ENCODE data around the gene RASGRP1. TPM values are rescaled to one million over a fixed set of nuclear protein-coding genes. Genes with fewer than 3 reads are reported as not detected.

The RASGRP1 gene
- total RNA-seq, 1 experiment from 2014 or later = 0.39 TPM

DNA sequence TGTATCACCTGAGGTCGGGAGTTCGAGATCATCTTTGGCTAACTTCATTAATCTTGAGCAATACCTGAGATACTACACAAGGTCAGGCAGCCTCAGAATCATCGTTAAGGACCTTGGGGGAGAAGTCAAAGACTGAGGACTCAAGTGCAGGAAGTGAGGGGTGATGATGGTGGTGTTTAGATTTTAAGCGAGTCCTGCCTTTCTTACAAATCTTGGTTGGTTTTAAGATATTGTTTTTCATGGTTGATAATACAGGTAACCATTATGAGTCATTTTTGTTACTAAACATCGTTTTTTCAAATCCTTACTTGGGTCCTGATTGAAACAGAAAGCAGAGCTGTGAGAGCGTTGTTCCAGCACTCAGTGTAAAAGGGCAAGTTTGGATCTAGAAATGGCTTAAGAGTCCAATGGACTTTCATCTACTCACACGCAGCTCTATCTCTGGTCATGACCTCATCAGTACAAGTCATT lies 4.1 kb downstream of the RASGRP1 start:
- no peak overlapping the region for H3K4me3 ChIP-seq
- ChIA-PET CTCF (no interaction called here), POLR2A (ENCODE audit: unreplicated experiment) (no interaction called here)
- H3K9me2 ChIP-seq (ENCODE audit: insufficient read depth) = no peaks in the 10 kb centered on the region
- H3K36me3 ChIP-seq (ENCODE audit: low read depth) = no peaks in the 10 kb centered on the region
- no peak for DNase-seq
- no peaks in the 10 kb centered on the region for H3K4me1 ChIP-seq (replicated peaks; ENCODE audit: insufficient read depth)
- no peak overlapping the region for H2AFZ ChIP-seq
- H3K9me3 ChIP-seq (ENCODE audit: insufficient read depth, low read depth) = no peaks in the 10 kb centered on the region
- H3K4me2 ChIP-seq = no peak overlapping the region
- TF ChIP-seq EZH2 (IDR thresholded peaks at IDR 0.05; ENCODE audit: low read depth) = no peak
- TF ChIP-seq, protein P1, sequence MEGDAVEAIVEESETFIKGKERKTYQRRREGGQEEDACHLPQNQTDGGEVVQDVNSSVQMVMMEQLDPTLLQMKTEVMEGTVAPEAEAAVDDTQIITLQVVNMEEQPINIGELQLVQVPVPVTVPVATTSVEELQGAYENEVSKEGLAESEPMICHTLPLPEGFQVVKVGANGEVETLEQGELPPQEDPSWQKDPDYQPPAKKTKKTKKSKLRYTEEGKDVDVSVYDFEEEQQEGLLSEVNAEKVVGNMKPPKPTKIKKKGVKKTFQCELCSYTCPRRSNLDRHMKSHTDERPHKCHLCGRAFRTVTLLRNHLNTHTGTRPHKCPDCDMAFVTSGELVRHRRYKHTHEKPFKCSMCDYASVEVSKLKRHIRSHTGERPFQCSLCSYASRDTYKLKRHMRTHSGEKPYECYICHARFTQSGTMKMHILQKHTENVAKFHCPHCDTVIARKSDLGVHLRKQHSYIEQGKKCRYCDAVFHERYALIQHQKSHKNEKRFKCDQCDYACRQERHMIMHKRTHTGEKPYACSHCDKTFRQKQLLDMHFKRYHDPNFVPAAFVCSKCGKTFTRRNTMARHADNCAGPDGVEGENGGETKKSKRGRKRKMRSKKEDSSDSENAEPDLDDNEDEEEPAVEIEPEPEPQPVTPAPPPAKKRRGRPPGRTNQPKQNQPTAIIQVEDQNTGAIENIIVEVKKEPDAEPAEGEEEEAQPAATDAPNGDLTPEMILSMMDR (conservative IDR thresholded peaks at IDR 0.05) = no peak
- intact Hi-C loops (cut with micrococcal nuclease; ENCODE audit: unreplicated experiment) = loop anchor here (5.0 to 10.0 kb wide), 2 partner anchors 86 to 142 kb away; no protein-coding TSS in a partner anchor
- no TSS peak for BruUV-seq (replicated peaks)
- no peak overlapping the region for H3K27ac ChIP-seq
- H4K20me1 ChIP-seq (ENCODE audit: insufficient read depth) = no peaks in the 10 kb centered on the region
- no peaks in the 10 kb centered on the region for H3K27me3 ChIP-seq (ENCODE audit: insufficient read depth, low read depth)
- no peaks in the 10 kb centered on the region for H3F3A ChIP-seq (ENCODE audit: insufficient read depth, low read depth)
- H3K79me2 ChIP-seq (ENCODE audit: low read depth) = no peaks in the 10 kb centered on the region

DNA sequence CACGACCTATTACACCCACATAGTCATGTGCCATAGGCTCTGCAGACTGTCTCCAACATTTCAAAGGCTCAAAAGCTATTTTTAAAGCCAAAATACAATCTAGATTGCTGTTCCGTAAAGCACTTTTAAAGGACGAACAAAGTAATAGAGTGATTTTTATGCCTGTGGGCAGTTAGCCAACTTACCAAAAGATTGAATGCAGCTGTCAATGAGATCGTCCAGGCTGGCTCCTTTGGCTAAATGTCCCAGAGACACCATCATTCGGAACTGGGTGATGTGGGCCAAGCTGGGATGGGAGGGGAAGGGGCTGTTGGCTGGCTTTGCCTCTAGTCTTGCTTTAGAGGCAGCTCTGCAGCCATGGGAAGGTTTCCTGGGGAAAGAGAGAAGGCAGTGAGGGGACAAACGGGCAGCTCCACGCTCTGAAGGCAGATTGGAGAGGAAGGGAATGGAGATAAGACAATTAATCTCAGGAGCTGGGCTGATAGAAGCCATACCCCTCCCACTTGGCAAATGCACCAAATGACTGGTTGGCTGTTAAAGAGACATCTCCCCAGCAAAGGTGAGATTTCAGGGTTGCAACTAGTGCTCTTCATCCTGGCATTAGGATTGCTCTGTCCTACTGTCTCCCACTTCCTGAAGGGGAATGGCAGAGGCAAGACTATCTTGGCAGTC lies 4.8 kb downstream of the RASGRP1 start:
- Histone ChIP-seq H3K79me2 (ENCODE audit: low read depth) (no peaks in the 10 kb centered on the region), H3K9me2 (ENCODE audit: insufficient read depth) (no peaks in the 10 kb centered on the region), H4K20me1 (ENCODE audit: insufficient read depth) (no peaks in the 10 kb centered on the region), H3K27me3 (ENCODE audit: insufficient read depth, low read depth) (no peaks in the 10 kb centered on the region), H3K4me3 (no peak overlapping the region), H3K27ac (no peak overlapping the region), H3F3A (ENCODE audit: insufficient read depth, low read depth) (no peaks in the 10 kb centered on the region), H3K4me1 (replicated peaks; ENCODE audit: insufficient read depth) (no peaks in the 10 kb centered on the region), H3K9me3 (ENCODE audit: insufficient read depth, low read depth) (no peaks in the 10 kb centered on the region), H3K36me3 (ENCODE audit: low read depth) (no peaks in the 10 kb centered on the region), H3K4me2 (no peak overlapping the region), H2AFZ (no peak overlapping the region)
- no TSS peak for BruUV-seq (replicated peaks)
- TF ChIP-seq, protein P1 (conservative IDR thresholded peaks at IDR 0.05) = no peak
- no peak for TF ChIP-seq EZH2 (IDR thresholded peaks at IDR 0.05; ENCODE audit: low read depth)
- CTCF ChIA-PET = interaction anchor here (0.6 kb wide), 1 partner anchor 1677 kb away, joined by 15 read pairs; no protein-coding TSS in a partner anchor
- intact Hi-C loops (cut with micrococcal nuclease; ENCODE audit: unreplicated experiment) = loop anchor here (5.0 to 10.0 kb wide), 2 partner anchors 85 to 143 kb away; no protein-coding TSS in a partner anchor
- no peak for DNase-seq
- POLR2A ChIA-PET (ENCODE audit: unreplicated experiment) = no interaction called here

DNA sequence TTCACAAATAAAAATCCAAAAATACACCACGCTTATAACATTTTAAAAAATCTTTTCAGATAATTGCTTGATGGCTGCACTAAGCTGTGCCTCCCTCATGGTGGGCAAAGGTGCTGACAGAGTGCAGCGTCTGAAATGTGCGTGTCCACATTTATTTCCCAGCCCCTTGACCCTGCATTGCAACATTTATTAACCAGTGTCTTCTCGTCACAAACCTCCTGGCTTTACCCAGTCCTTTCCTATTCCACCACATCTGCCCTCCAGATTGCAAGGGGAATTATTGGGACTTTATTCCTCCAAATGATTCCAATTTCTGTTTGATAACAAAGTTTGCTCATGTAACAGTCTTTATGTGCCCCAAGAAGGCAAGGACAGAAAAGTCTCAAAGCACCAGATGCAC lies 5.5 kb downstream of the RASGRP1 start:
- CTCF ChIA-PET = no interaction called here
- no peaks in the 10 kb centered on the region for H3K4me1 ChIP-seq (replicated peaks; ENCODE audit: insufficient read depth)
- POLR2A ChIA-PET (ENCODE audit: unreplicated experiment) = no interaction called here
- intact Hi-C loops (cut with micrococcal nuclease; ENCODE audit: unreplicated experiment) = no loop called here
- no peaks in the 10 kb centered on the region for H3K9me2 ChIP-seq (ENCODE audit: insufficient read depth)
- no TSS peak for BruUV-seq (replicated peaks)
- no peaks in the 10 kb centered on the region for H3K27me3 ChIP-seq (ENCODE audit: insufficient read depth, low read depth)
- no peaks in the 10 kb centered on the region for H4K20me1 ChIP-seq (ENCODE audit: insufficient read depth)
- H3K4me3 ChIP-seq = no peak overlapping the region
- no peaks in the 10 kb centered on the region for H3K36me3 ChIP-seq (ENCODE audit: low read depth)
- H3K79me2 ChIP-seq (ENCODE audit: low read depth) = no peaks in the 10 kb centered on the region
- H3F3A ChIP-seq (ENCODE audit: insufficient read depth, low read depth) = no peaks in the 10 kb centered on the region
- no peak overlapping the region for H3K27ac ChIP-seq
- H3K4me2 ChIP-seq = no peak overlapping the region
- DNase-seq = no peak
- no peak overlapping the region for H2AFZ ChIP-seq
- TF ChIP-seq, protein P1 (conservative IDR thresholded peaks at IDR 0.05) = no peak
- TF ChIP-seq EZH2 (IDR thresholded peaks at IDR 0.05; ENCODE audit: low read depth) = no peak
- no peaks in the 10 kb centered on the region for H3K9me3 ChIP-seq (ENCODE audit: insufficient read depth, low read depth)

Measured in PC-9 (cell line).